Endometrial microvascular endothelial cells (primary cell): ENCODE results near the gene TERB2. TPM values are rescaled to one million over a fixed set of nuclear protein-coding genes. Genes with fewer than 3 reads are reported as not detected.
"Not testable (repeated sequence)": the region's sequence is repeated elsewhere in the genome, so short reads cannot be mapped to it uniquely, and the experiment has no call there.

Experiments used
- in situ Hi-C: cut with HindIII; loops from 2 replicates; pipeline ENCODE4 v1.10.0; 2017; ENCODE audit warnings: low sequenced_read_pairs, low pct_unique_long_range_greater_than_20kb; ENCODE audit errors: inconsistent ontology term
- total RNA-seq: library from RNA; depleted of rRNA; stranded (reverse); fragments of >200 nt; gene quantifications from one replicate; pipeline ENCODE4 v1.2.3, GENCODE V29; 2015; ENCODE audit errors: inconsistent ontology term

Gene TERB2, protein sequence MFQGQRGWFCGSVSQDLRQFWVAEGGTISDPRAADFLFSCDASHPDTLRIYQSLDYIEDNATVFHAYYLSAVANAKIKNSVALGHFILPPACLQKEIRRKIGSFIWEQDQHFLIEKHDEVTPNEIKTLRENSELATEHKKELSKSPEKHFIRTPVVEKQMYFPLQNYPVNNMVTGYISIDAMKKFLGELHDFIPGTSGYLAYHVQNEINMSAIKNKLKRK
- total RNA-seq = not detected

DNA sequence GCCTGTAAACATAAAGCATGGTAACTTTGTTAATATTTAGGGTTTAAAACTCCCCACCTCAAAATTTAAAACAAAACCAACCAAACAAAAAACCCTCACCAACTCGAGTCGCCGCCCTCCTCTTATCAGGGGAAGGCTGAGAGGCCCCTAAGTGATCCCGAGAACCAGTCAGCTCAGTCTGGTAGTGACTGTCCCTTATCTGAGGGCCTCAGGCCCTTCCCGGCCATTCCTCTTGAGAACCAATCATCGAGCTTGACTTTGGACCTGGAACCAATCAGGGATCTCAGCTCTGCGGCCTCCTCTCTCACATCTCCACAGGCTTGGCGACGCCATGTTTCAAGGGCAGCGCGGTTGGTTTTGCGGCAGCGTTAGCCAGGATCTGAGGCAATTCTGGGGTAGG is at the start of gene TERB2:
TERB2 (plus strand) TSS at position 300 of the 400 bp plus-strand sequence; CDS start at position 332, 32 bp downstream.
- in situ Hi-C loops = no loop called here

DNA sequence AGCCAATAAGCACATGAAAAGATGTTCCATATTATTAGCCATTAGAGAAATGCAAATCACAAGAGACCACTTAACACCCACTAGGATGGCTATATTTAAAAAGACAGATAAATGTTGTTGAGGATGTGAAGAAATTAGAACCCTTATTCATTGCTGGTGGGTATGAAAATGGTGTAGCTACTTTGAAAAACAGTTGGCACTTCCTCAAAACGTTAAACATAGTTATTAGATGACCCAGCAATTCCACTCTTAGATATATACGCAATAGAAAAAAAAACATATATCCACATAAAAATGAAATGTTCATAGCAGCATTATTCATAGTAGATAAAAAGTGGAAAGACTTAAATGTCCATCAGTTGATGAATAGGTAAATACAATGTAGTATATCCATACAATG is 47.1 kb upstream of the TERB2 start:
- in situ Hi-C loops = no loop called here

DNA sequence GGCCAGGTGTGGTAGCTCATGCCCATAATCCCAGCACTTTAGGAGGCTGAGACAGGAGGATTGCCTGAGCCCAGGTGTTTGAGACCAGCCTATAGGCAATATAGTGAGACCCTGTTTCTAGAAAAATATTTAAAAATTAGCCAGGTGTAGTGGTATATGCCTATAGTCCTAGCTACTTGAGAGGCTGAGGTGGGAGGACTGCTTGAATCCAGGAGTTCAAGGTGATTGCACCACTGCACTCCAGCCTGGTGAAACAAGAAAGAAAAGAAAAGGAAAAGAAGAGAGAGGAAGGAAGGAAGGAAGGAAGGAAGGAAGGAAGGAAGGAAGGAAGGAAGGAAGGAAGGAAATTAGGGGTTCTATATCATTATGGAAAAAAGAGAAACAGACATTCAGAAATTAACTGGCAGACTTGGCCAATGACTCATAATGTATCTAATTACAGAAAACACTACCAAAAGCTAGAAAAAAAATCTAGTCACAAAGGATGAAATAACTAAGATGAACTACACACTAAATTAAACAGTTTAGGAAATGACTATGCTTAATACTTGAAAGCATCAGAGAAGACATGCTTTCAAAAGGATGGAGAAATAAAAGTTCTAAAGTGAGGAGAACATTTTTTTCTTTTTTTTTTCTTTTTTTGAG is 45.4 kb upstream of the TERB2 start:
- in situ Hi-C loops = no loop called here

DNA sequence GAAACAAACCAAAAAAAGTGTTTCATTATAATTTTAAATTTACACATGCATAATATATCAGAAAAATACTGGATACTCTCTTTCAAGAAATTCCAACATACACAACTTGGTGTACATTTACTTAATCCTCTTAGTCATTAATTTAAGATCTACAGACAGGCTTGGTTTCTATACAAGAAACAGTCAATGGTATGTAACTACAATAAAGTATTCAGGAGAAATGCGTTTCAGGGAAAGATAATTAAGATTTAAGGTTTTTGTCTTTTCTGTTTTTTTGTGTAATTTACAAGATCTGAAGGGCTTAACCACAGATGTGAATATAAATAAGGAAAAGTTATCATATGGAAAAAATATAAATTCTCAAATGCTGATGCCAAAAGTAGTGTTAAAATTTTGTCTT is 44.3 kb upstream of the TERB2 start:
- in situ Hi-C loops = not testable (repeated sequence)

DNA sequence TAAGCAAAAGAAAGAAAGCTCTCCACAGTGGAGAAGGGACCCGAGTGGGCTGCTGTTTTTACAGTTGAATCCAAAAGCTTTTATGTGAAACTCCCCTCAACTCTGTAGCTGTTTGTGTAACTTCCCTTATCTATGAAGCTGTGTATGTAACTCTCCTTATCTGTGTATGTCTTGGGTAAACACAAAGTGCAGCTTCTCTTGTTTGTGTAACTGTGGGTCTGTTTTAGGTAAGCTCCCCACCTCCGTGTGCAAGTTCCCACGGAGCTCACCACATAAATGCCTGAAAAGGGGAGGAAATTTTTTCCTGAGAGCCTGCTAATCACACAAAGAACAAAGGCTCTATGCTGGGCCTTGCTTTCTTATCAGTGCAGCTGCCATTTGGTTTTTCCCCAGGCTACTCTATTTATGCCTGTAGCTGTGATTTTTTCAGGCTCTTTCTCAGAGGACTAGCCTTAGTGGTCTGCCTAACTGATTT is 43.5 kb upstream of the TERB2 start:
- in situ Hi-C loops = not testable (repeated sequence)

DNA sequence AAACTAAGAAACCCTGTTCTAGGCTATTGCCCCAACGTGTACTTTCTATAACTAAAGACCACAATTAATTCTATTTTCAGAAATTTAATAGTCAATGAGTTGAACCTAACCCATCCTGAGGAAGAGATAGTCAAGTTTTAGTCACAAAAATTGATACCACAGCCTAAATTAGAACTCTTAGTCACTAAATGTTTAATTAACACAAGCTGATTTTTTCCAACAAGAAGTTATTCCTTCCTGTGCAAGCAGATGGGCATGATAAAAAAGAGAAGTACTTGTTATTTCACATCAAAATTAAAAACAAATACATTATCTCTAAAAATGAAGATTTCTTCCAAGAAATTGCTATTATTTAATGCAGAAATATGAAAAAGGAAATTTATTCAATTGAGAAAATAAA is 38.4 kb upstream of the TERB2 start:
- in situ Hi-C loops = no loop called here

DNA sequence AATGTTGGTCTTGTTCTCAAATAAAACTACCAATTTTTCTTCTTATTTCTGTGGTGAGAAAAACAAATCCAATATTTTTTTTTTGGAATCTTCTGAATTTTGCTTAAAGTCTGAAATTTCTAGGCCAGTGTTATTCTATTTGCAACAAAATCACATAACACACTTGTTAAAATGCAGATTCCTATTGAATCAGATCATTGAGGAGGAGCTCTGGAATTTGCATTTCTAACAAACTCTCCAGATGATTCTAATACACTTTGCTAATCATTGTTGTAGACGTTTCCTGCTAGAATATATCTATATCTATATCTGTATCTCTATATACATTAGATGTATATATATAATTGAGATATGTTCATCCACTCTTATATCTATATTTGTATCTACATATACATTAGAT is 27.8 kb upstream of the TERB2 start:
- in situ Hi-C loops = not testable (repeated sequence)

DNA sequence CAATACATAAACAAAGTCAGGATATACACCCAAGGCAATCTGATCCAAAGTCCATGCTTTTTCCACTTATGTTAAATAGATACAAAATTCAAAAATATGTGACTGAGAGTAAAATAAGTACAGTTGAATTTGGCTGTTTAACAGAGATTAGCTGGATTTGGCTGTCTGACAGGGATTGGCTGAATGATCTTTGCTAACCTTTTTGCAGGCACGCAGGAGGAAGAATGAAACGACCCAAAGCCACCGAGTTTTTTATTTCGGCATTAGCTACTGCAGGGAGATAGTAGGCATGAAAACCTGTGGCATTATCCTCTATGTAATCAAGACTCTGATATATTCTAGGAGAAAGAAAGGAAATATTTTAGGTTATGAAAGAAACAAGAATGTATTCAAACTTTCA is 26.2 kb upstream of the TERB2 start:
- in situ Hi-C loops = not testable (repeated sequence)

DNA sequence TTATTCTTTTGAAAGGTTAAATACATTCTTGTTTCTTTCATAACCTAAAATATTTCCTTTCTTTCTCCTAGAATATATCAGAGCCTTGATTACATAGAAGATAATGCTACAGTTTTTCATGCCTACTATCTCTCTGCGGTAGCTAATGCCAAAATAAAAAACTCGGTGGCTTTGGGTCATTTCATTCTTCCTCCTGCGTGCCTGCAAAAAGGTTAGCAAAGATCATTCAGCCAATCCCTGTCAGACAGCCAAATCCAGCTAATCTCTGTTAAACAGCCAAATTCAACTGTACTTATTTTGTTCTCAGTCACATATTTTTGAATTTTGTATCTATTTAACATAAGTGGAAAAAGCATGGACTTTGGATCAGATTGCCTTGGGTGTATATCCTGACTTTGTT is 1.8 kb downstream of the TERB2 start:
- in situ Hi-C loops = not testable (repeated sequence)

DNA sequence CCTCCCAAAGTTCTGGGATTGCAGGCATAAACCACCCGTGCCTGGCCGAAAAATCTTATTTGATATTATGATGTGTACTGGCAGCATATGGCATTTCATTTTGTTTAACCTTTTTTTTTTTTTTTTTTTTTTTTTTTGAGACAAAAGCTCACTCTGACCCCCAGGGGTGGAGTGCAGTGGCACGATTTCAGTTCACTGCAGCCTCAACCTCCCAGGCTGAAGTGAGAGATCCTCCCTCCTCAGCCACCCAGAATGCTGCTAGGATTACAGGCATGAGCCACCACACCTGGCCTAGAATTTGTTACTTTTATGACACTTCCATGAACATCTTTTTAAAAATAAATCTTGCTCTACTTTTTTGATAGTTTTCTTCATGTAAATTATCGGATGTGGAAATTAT is 12.0 kb downstream of the TERB2 start:
- in situ Hi-C loops = no loop called here

DNA sequence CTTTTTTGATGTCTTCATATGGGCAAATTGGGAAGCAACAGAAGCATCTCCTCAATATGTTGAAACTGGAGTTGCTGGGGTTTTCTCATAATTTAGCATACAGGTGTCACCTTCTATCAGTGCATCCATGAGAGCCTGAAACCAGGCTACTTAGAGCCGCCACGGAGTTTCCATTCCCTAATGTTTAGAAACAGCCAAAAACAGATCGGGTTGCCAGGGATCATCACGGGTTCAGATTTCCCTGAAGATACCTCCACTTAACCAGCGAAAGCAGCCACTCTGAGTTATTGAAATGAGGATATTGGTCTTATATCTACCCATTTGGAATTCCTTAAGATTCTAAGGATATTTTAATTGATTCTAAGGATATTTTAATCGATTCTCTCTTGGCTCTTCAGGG is 14.5 kb downstream of the TERB2 start:
- in situ Hi-C loops = no loop called here

DNA sequence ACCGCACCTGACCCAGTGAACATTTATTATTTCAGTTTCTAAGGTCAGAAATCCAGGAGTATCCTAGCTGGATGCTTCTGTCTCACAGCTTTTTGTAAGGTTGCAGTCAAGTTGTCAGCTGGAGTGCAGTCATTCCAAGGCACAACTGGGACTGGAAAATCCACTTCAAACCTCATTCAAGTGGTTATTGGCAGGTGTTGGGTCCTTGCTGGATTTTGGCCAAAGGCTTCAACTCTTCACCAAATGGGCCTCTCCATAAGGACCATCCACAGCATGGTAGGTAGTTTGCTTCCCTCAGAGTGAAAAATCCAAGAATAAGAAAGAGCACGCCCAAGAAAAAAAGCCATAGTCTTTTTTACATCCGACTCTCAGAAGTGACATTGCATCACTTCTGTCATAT is 19.7 kb downstream of the TERB2 start:
- in situ Hi-C loops = not testable (repeated sequence)

DNA sequence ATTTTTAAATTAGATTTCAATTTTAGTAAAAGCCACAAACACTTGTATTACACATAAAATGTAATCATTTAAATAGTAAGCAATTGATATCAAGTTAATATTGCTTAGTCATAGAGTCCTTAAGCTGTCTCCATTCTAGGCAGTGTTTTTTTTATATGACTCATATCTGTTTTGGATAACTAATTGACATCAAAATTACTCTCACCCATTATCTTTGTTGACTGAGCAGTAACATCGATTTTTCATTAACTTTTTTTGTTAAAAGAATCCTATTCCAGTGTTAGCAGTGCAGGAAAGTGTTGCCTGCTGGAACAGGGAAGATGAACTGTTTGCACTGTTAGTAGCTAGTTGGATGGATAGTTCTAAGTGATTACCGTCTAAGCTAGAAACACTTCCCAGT is 21.3 kb downstream of the TERB2 start:
- in situ Hi-C loops = not testable (repeated sequence)

DNA sequence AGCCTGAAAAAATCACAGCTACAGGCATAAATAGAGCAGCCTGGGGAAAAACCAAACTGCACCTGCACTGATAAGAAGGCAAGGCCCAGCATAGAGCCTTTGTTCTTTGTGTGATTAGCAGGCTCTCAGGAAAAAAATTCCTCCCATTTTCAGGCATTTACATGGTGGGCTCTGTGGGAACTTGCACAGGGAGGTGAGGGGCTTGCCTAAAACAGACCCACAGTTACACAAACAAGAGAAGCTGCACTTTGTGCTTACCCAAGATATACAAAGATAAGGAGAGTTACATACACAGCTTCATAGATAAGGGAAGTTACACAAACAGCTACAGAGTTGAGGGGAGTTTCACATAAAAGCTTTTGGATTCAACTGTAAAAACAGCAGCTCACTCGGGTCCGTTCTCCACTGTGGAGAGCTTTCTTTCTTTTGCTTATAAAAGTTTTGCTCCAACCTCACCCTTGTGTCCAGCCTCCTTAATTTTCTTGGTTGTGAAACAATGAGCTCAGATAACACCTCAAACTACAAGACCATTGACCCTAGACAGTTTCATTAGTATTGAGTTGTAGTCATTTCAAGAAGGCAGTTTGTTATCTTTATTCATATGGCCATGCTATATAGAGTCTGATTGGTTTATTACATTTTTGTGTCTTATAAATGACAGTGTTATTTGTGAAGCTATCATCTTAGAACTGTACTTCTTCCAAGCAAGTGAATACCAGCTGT is 23.3 kb downstream of the TERB2 start:
- in situ Hi-C loops = not testable (repeated sequence)

DNA sequence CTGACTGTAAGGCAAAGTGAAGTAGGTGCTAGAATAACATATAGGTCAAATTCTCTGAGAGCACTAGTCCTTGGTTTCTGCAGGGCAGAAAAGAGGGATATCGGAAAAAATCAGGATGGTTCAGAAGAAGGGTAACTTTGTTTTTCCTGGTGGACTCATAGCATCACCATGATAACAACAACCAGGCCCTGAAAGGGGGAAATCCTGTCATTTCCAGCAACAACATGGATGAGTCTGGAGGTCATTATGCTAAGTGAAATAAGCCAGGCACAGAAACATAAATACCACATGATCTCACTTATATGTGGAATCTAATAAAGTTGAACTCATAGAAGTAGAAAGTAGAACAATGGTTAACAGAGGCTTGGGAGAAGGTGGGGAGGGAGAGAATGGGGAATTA is 27.7 kb downstream of the TERB2 start:
- in situ Hi-C loops = not testable (repeated sequence)

DNA sequence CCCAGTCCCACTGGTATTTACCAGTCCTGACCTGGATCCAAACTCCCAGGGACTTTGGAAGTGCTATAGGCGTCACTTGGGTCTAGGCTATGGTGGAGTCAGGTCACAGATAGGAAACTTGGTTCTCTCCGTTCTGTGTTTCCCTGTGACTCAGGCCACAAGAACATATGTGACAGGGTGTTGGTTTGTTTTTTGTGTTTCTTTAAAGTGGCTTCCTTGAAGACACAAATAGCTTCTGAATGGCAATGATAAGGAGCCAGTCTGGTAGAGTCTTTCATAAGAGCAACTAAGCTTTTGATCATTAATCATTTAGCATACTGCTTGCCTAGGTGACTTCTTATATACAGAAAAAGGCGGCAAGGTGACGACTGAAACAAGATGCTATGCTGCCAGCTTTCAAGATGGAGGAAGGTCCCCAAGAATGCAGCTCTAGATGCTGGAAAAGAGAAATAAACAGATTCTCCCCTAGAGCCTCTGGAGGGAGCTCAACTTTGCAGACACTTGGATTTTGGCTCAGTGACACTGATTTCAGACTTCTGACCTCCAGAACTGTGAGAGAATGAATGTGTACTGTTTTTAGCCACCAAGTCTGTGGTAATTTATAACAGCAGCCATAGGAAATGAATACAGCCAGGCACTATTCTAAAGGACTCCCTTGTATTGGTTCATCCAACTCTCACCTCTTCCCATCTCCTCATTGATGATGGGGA is 30.0 kb downstream of the TERB2 start:
- in situ Hi-C loops = not testable (repeated sequence)

DNA sequence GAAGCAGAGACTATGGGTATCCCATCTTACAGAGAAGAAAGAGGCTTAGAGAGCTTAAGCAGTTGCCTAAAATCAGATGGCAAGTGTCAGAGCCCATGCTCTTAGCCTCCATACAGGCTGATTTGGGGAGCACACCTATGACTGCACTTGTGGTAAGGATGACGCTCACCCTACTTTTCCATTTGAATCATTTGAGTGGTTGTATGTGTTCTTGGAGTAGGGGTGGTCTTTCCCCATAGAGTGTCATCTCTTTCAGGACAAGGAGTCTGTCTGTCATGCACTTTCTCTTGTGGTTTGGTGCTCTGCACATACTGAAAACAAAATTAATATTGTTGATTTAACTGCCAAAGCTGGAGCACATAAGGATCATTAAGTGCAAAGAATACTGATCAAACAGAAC is 31.2 kb downstream of the TERB2 start:
- in situ Hi-C loops = not testable (repeated sequence)

DNA sequence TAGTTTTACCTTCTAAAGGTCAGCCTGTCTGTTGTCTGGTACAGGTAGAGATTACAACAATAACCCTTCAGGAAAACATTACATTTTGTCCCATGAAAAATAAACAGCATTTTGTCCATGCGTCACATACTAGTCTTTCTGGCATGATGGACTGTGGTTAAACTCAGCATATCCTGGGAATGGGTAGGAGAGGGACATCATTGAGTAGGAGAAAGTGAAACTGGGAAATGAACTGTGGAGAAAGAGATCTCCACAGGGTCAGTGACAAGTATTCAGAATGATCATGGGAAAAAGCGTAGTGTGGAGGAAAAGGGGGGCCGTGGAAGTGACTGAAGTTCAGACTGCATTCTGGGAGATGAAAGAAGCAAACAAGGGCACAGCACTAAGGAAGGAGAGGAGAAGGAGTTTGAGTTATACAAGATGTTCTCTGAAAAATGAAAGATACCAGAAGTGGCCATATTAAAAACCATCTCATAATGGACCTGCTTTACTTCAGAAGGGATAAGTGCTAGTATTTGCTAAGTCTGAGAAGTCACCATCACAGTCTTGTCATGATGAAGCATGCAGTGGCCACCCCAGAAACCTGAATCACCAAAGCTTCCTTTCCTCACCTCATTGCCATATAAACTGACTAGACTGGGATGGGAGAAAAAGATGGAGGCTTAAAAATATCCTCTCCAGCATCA is 31.8 kb downstream of the TERB2 start:
- in situ Hi-C loops = not testable (repeated sequence)

DNA sequence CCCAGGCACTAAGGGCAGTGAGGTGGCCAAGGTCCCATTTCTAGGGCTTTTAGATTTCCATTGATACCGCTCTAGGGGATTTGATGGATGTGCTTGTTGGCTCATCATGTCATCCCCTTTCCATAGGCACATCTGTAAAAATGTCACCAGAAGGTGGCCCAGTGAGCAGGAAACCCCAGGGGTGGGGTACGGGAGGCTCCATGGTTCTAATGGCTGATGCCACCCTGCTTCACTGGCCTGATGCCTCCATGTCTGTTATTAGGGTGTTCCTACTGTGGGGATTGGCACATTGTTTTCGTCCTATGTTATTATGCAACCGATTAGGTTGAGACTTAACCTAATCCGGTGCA is 32.4 kb downstream of the TERB2 start:
- in situ Hi-C loops = not testable (repeated sequence)
